GM23338 (cell line): ENCODE results near the gene OR10T2.

Experiments used
- CREB1 ChIP-seq: fragments of 250-450 bp; sonication (Bioruptor Pico); IDR thresholded peaks from 2 replicates; pipeline ENCODE4 v1.5.0; 2020; ENCODE audit warnings: low read depth, mild to moderate bottlenecking, moderate library complexity
- CTCF ChIP-seq, 2 experiments: fragments of 200-600 bp in 1 of 2; sonication (generic) in 1 of 2; conservative IDR thresholded peaks; 2 replicates each; pipeline versions ENCODE4 v1.5.1 to v1.6.1; 2016 to 2017; ENCODE audit warnings: antibody characterized with exemption in 2 of 2, low read depth in 2 of 2, mild to moderate bottlenecking in 2 of 2, moderate library complexity in 1 of 2
- ETS1 ChIP-seq: IDR thresholded peaks from 2 replicates; pipeline ENCODE4 v1.6.1; 2016; ENCODE audit warnings: antibody characterized with exemption
- EZH2 ChIP-seq: fragments of 200-600 bp; sonication (generic); IDR thresholded peaks from one replicate; pipeline ENCODE4 v1.8.0; 2017; ENCODE audit warnings: antibody characterized with exemption, mild to moderate bottlenecking, low read depth; ENCODE audit not compliant: unreplicated experiment
- EZH2phosphoT487 ChIP-seq: fragments of 200-600 bp; sonication (generic); IDR thresholded peaks from one replicate; pipeline ENCODE4 v1.8.1; 2018; ENCODE audit warnings: antibody characterized with exemption; ENCODE audit not compliant: unreplicated experiment
- JUNB ChIP-seq: IDR thresholded peaks from one replicate; pipeline ENCODE4 v1.6.1; 2016; ENCODE audit warnings: antibody characterized with exemption; ENCODE audit not compliant: unreplicated experiment
- POLR2AphosphoS5 ChIP-seq: IDR thresholded peaks from 2 replicates; pipeline ENCODE4 v1.6.1; 2016; ENCODE audit warnings: antibody characterized with exemption, low read depth
- REST ChIP-seq: IDR thresholded peaks from one replicate; pipeline ENCODE4 v1.6.1; 2018; ENCODE audit warnings: antibody characterized with exemption; ENCODE audit not compliant: unreplicated experiment
- ZNF114 ChIP-seq: fragments of 250-450 bp; sonication (Bioruptor Pico); IDR thresholded peaks from 2 replicates; pipeline ENCODE4 v1.5.0; 2020; ENCODE audit warnings: mild to moderate bottlenecking, moderate library complexity

DNA sequence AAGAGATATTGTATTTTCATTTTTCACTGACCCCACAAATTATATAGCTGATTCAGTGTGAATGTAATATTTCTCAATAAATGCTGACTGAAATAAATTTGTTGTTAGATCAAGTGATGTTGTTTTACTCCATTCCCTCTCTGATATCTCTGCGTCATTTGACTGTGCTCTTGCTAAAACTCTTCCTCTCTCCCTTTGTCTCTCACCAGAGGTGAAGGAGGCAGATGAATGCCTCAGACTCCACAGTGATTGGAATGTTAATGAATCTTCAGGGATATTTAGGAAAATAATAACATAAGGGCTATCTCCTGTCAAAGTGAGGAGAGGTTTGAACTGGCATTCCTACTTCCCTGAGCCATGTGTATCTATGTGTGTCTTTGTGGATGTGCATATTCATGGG is 41.8 kb downstream of the OR10T2 start:
- TF ChIP-seq EZH2phosphoT487 (no peak), CTCF (conservative IDR thresholded peaks at IDR 0.05; ENCODE audit: low read depth in 2 of 2) (no peak), EZH2 (no peak), JUNB (no peak), ETS1 (no peak), REST (no peak), POLR2AphosphoS5 (no peak), CREB1 (CRISPR knock-in tag) (no peak), ZNF114 (no peak)
